ENCODE data around the gene XPNPEP1.
A peak's percentile ranks its signal among the peaks of the same experiment; 100 is the strongest.

The XPNPEP1 gene

GRCh38 chr10:109886037-109886780 is 37.1 kb downstream of the XPNPEP1 start:
- Histone ChIP-seq H2BK5ac (ENCODE audit: low read depth, low read length, poor library complexity) (no peak overlapping the region), H3K9ac (ENCODE audit: low read length) (no peak overlapping the region), H3K27me3 (ENCODE audit: insufficient read depth, low read length) (no peaks in the 10 kb centered on the region), H4K8ac (ENCODE audit: low read depth, low read length) (no peak overlapping the region), H3K4ac (ENCODE audit: low read depth, low read length) (no peak overlapping the region), H2BK12ac (ENCODE audit: low read length) (no peak overlapping the region), H3K9me3 (ENCODE audit: insufficient read depth, low read depth, low read length) (no peaks in the 10 kb centered on the region), H3K4me2 (ENCODE audit: low read length) (no peak overlapping the region), H4K12ac (ENCODE audit: low read depth, low read length) (no peak overlapping the region), H2AK5ac (ENCODE audit: low read length) (no peak overlapping the region), H2AFZ (ENCODE audit: insufficient read depth, low read length, poor library complexity) (no peak overlapping the region), H3K79me2 (ENCODE audit: control insufficient read depth, insufficient read depth, low read length, poor library complexity) (no peaks in the 10 kb centered on the region), H2BK120ac (ENCODE audit: insufficient read depth, low read length, poor library complexity) (no peak overlapping the region), H3K4me3 (ENCODE audit: low read depth, low read length) (no peak overlapping the region), H3K27ac (ENCODE audit: low read depth, low read length) (no peak overlapping the region), H3K18ac (ENCODE audit: low read length) (no peak overlapping the region), H3K4me1 (ENCODE audit: control insufficient read depth in 1 of 2, insufficient read depth in 2 of 2, low read length in 2 of 2) (peaks cover 4 to 15% of the 10 kb centered on the region in 2 experiments), H4K91ac (ENCODE audit: low read depth, low read length) (no peak overlapping the region), H3K79me1 (ENCODE audit: low read length) (no peaks in the 10 kb centered on the region), H3K23ac (ENCODE audit: low read length) (no peak overlapping the region), H3K36me3 (ENCODE audit: control insufficient read depth in 1 of 2, insufficient read depth in 2 of 2, low read length in 2 of 2) (peaks cover 27 to 36% of the 10 kb centered on the region in 2 experiments), H3K14ac (ENCODE audit: low read length) (no peak overlapping the region)
- WGBS (ENCODE audit: extremely low coverage, insufficient coverage, insufficient read length): no CpG with 5 or more reads among the region's 10 CpGs
- DNase-seq: no peak

- DNase-seq: peak; percentile 55 to 85
- H2BK5ac ChIP-seq (ENCODE audit: low read depth, low read length, poor library complexity): peak overlapping the region; percentile 50
- H3K27me3 ChIP-seq (ENCODE audit: insufficient read depth, low read length): no peaks in the 10 kb centered on the region
- no peak overlapping the region for H4K8ac ChIP-seq (ENCODE audit: low read depth, low read length)
- peak overlapping the region; percentile 46 for H3K14ac ChIP-seq (ENCODE audit: low read length)
- H3K79me2 ChIP-seq (ENCODE audit: control insufficient read depth, insufficient read depth, low read length, poor library complexity): no peaks in the 10 kb centered on the region
- H3K18ac ChIP-seq (ENCODE audit: low read length): no peak overlapping the region
- peak overlapping the region; percentile 2 for H2BK12ac ChIP-seq (ENCODE audit: low read length)
- H3K9ac ChIP-seq (ENCODE audit: low read length): no peak overlapping the region
- H2AK5ac ChIP-seq (ENCODE audit: low read length): no peak overlapping the region
- H4K91ac ChIP-seq (ENCODE audit: low read depth, low read length): no peak overlapping the region
- H2AFZ ChIP-seq (ENCODE audit: insufficient read depth, low read length, poor library complexity): peak overlapping the region; percentile 28
- peaks cover 4 to 13% of the 10 kb centered on the region in 2 experiments for H3K4me1 ChIP-seq (ENCODE audit: control insufficient read depth in 1 of 2, insufficient read depth in 2 of 2, low read length in 2 of 2)
- H3K23ac ChIP-seq (ENCODE audit: low read length): no peak overlapping the region
- H3K79me1 ChIP-seq (ENCODE audit: low read length): no peaks in the 10 kb centered on the region
- no peak overlapping the region for H3K4me3 ChIP-seq (ENCODE audit: low read depth, low read length)
- peak overlapping the region; percentile 20 for H3K27ac ChIP-seq (ENCODE audit: low read depth, low read length)
- peaks cover 36 to 44% of the 10 kb centered on the region in 2 experiments for H3K36me3 ChIP-seq (ENCODE audit: control insufficient read depth in 1 of 2, insufficient read depth in 2 of 2, low read length in 2 of 2)
- peak overlapping the region; percentile 4 for H3K4me2 ChIP-seq (ENCODE audit: low read length)
- H3K9me3 ChIP-seq (ENCODE audit: insufficient read depth, low read depth, low read length): no peaks in the 10 kb centered on the region
- no peak overlapping the region for H4K12ac ChIP-seq (ENCODE audit: low read depth, low read length)
- no CpG with 5 or more reads among the region's 17 CpGs for WGBS (ENCODE audit: extremely low coverage, insufficient coverage, insufficient read length)
- peak overlapping the region; percentile 6 for H2BK120ac ChIP-seq (ENCODE audit: insufficient read depth, low read length, poor library complexity)
- no peak overlapping the region for H3K4ac ChIP-seq (ENCODE audit: low read depth, low read length)
These were observed 39.2 kb downstream of the XPNPEP1 start for GRCh38 chr10:109883859-109884771.

- Histone ChIP-seq H2BK5ac (ENCODE audit: low read depth, low read length, poor library complexity) (no peak overlapping the region), H2BK12ac (ENCODE audit: low read length) (no peak overlapping the region), H4K91ac (ENCODE audit: low read depth, low read length) (no peak overlapping the region), H3K23ac (ENCODE audit: low read length) (no peak overlapping the region), H3K79me2 (ENCODE audit: control insufficient read depth, insufficient read depth, low read length, poor library complexity) (no peaks in the 10 kb centered on the region), H3K36me3 (ENCODE audit: control insufficient read depth in 1 of 2, insufficient read depth in 2 of 2, low read length in 2 of 2) (peaks cover 35 to 41% of the 10 kb centered on the region in 2 experiments), H2BK120ac (ENCODE audit: insufficient read depth, low read length, poor library complexity) (no peak overlapping the region), H3K14ac (ENCODE audit: low read length) (no peak overlapping the region), H3K9ac (ENCODE audit: low read length) (no peak overlapping the region), H3K9me3 (ENCODE audit: insufficient read depth, low read depth, low read length) (no peaks in the 10 kb centered on the region), H3K4ac (ENCODE audit: low read depth, low read length) (no peak overlapping the region), H4K8ac (ENCODE audit: low read depth, low read length) (no peak overlapping the region), H2AFZ (ENCODE audit: insufficient read depth, low read length, poor library complexity) (no peak overlapping the region), H3K27me3 (ENCODE audit: insufficient read depth, low read length) (no peaks in the 10 kb centered on the region), H3K4me3 (ENCODE audit: low read depth, low read length) (peak overlapping the region; percentile 53), H3K27ac (ENCODE audit: low read depth, low read length) (no peak overlapping the region), H3K4me2 (ENCODE audit: low read length) (no peak overlapping the region), H3K18ac (ENCODE audit: low read length) (no peak overlapping the region), H2AK5ac (ENCODE audit: low read length) (no peak overlapping the region), H3K79me1 (ENCODE audit: low read length) (no peaks in the 10 kb centered on the region), H4K12ac (ENCODE audit: low read depth, low read length) (no peak overlapping the region), H3K4me1 (ENCODE audit: control insufficient read depth in 1 of 2, insufficient read depth in 2 of 2, low read length in 2 of 2) (peaks cover 4 to 12% of the 10 kb centered on the region in 2 experiments)
- WGBS (ENCODE audit: extremely low coverage, insufficient coverage, insufficient read length): no CpG with 5 or more reads among the region's 8 CpGs
- no peak for DNase-seq
These were observed 40.9 kb downstream of the XPNPEP1 start for GRCh38 chr10:109882251-109883057.

GRCh38 chr10:109881769-109882057 is 41.6 kb downstream of the XPNPEP1 start:
- H2AK5ac ChIP-seq (ENCODE audit: low read length): no peak overlapping the region
- H2BK120ac ChIP-seq (ENCODE audit: insufficient read depth, low read length, poor library complexity): no peak overlapping the region
- no peak overlapping the region for H2BK5ac ChIP-seq (ENCODE audit: low read depth, low read length, poor library complexity)
- H3K23ac ChIP-seq (ENCODE audit: low read length): no peak overlapping the region
- peaks cover 4 to 6% of the 10 kb centered on the region in 2 experiments for H3K4me1 ChIP-seq (ENCODE audit: control insufficient read depth in 1 of 2, insufficient read depth in 2 of 2, low read length in 2 of 2)
- H3K27ac ChIP-seq (ENCODE audit: low read depth, low read length): no peak overlapping the region
- no peak overlapping the region for H4K12ac ChIP-seq (ENCODE audit: low read depth, low read length)
- no peaks in the 10 kb centered on the region for H3K9me3 ChIP-seq (ENCODE audit: insufficient read depth, low read depth, low read length)
- H3K4ac ChIP-seq (ENCODE audit: low read depth, low read length): no peak overlapping the region
- DNase-seq: no peak
- no peak overlapping the region for H2AFZ ChIP-seq (ENCODE audit: insufficient read depth, low read length, poor library complexity)
- no peak overlapping the region for H3K18ac ChIP-seq (ENCODE audit: low read length)
- no peak overlapping the region for H3K9ac ChIP-seq (ENCODE audit: low read length)
- no peak overlapping the region for H3K14ac ChIP-seq (ENCODE audit: low read length)
- H3K36me3 ChIP-seq (ENCODE audit: control insufficient read depth in 1 of 2, insufficient read depth in 2 of 2, low read length in 2 of 2): peaks cover 36 to 46% of the 10 kb centered on the region in 2 experiments
- H3K4me2 ChIP-seq (ENCODE audit: low read length): no peak overlapping the region
- no peak overlapping the region for H4K8ac ChIP-seq (ENCODE audit: low read depth, low read length)
- no peaks in the 10 kb centered on the region for H3K27me3 ChIP-seq (ENCODE audit: insufficient read depth, low read length)
- WGBS (ENCODE audit: extremely low coverage, insufficient coverage, insufficient read length): no CpG with 5 or more reads among the region's 1 CpG
- no peaks in the 10 kb centered on the region for H3K79me1 ChIP-seq (ENCODE audit: low read length)
- H3K79me2 ChIP-seq (ENCODE audit: control insufficient read depth, insufficient read depth, low read length, poor library complexity): no peaks in the 10 kb centered on the region
- no peak overlapping the region for H3K4me3 ChIP-seq (ENCODE audit: low read depth, low read length)
- no peak overlapping the region for H2BK12ac ChIP-seq (ENCODE audit: low read length)
- H4K91ac ChIP-seq (ENCODE audit: low read depth, low read length): no peak overlapping the region

Data from trophoblast cell (in vitro differentiated cells and primary cell).